ENCODE measurements around the gene TEAD1. TPM values are rescaled to one million over a fixed set of nuclear protein-coding genes. Genes with fewer than 3 reads are reported as not detected.
A peak's percentile ranks its signal among the peaks of the same experiment; 100 is the strongest.

The TEAD1 gene
- total and polyA plus RNA-seq, 9 of the 15 experiments (the other 6 are each of a cell fraction or from before 2014, with no cell fraction given) = 1.7 to 17.7 (median 10.8) TPM

DNA sequence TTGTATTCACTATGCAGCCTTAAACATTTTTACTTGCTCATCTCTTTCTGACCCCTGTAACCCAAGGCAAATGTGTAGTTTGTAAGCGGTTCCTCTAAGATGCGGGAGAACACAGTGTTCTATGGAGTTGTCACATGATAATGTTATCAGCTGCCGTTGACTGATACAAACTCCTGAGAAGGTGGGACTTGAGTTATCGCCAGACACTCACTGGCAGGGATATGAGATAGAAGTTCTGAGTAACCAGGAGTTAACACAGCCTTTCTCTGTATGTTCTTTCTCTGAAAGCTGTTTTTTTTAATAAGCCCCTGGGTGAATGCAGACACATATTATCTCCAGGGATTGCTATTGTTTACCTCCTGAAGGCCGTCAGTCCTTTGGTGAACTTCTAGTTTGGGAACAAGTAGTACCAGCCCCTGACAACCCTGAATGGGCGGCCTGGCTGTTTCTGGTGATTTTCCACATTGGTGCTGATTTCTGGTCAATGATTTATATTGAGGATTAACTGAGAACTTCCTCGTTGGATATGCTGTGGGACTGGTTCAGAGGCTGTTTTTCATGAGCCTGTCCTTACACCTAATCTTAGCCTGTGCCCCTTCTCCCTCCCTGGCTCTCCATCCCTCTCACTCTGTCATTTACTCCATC lies 179.6 kb downstream of the TEAD1 start (continued):
- TF ChIP-seq, protein P1, sequence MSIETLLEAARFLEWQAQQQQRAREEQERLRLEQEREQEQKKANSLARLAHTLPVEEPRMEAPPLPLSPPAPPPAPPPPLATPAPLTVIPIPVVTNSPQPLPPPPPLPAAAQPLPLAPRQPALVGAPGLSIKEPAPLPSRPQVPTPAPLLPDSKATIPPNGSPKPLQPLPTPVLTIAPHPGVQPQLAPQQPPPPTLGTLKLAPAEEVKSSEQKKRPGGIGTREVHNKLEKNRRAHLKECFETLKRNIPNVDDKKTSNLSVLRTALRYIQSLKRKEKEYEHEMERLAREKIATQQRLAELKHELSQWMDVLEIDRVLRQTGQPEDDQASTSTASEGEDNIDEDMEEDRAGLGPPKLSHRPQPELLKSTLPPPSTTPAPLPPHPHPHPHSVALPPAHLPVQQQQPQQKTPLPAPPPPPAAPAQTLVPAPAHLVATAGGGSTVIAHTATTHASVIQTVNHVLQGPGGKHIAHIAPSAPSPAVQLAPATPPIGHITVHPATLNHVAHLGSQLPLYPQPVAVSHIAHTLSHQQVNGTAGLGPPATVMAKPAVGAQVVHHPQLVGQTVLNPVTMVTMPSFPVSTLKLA (conservative IDR thresholded peaks at IDR 0.05) = peak; percentile 53 to 54; a peak in 3 of 4 replicates
- TF ChIP-seq, protein P2, sequence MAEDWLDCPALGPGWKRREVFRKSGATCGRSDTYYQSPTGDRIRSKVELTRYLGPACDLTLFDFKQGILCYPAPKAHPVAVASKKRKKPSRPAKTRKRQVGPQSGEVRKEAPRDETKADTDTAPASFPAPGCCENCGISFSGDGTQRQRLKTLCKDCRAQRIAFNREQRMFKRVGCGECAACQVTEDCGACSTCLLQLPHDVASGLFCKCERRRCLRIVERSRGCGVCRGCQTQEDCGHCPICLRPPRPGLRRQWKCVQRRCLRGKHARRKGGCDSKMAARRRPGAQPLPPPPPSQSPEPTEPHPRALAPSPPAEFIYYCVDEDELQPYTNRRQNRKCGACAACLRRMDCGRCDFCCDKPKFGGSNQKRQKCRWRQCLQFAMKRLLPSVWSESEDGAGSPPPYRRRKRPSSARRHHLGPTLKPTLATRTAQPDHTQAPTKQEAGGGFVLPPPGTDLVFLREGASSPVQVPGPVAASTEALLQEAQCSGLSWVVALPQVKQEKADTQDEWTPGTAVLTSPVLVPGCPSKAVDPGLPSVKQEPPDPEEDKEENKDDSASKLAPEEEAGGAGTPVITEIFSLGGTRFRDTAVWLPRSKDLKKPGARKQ (CRISPR knock-in tag; IDR thresholded peaks at IDR 0.05) = no peak
- TF ChIP-seq, protein P3, sequence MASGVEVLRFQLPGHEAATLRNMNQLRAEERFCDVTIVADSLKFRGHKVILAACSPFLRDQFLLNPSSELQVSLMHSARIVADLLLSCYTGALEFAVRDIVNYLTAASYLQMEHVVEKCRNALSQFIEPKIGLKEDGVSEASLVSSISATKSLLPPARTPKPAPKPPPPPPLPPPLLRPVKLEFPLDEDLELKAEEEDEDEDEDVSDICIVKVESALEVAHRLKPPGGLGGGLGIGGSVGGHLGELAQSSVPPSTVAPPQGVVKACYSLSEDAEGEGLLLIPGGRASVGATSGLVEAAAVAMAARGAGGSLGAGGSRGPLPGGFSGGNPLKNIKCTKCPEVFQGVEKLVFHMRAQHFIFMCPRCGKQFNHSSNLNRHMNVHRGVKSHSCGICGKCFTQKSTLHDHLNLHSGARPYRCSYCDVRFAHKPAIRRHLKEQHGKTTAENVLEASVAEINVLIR (CRISPR knock-in tag; IDR thresholded peaks at IDR 0.05) = no peak
- no peak for TF ChIP-seq RBM17 (IDR thresholded peaks at IDR 0.05; ENCODE audit: borderline replicate concordance, low read depth, low read length)
- no peak for TF ChIP-seq RBM22 (IDR thresholded peaks at IDR 0.05; ENCODE audit: low read depth, low read length, poor library complexity, severe bottlenecking)
- TF ChIP-seq, protein P4, sequence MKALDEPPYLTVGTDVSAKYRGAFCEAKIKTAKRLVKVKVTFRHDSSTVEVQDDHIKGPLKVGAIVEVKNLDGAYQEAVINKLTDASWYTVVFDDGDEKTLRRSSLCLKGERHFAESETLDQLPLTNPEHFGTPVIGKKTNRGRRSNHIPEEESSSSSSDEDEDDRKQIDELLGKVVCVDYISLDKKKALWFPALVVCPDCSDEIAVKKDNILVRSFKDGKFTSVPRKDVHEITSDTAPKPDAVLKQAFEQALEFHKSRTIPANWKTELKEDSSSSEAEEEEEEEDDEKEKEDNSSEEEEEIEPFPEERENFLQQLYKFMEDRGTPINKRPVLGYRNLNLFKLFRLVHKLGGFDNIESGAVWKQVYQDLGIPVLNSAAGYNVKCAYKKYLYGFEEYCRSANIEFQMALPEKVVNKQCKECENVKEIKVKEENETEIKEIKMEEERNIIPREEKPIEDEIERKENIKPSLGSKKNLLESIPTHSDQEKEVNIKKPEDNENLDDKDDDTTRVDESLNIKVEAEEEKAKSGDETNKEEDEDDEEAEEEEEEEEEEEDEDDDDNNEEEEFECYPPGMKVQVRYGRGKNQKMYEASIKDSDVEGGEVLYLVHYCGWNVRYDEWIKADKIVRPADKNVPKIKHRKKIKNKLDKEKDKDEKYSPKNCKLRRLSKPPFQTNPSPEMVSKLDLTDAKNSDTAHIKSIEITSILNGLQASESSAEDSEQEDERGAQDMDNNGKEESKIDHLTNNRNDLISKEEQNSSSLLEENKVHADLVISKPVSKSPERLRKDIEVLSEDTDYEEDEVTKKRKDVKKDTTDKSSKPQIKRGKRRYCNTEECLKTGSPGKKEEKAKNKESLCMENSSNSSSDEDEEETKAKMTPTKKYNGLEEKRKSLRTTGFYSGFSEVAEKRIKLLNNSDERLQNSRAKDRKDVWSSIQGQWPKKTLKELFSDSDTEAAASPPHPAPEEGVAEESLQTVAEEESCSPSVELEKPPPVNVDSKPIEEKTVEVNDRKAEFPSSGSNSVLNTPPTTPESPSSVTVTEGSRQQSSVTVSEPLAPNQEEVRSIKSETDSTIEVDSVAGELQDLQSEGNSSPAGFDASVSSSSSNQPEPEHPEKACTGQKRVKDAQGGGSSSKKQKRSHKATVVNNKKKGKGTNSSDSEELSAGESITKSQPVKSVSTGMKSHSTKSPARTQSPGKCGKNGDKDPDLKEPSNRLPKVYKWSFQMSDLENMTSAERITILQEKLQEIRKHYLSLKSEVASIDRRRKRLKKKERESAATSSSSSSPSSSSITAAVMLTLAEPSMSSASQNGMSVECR (CRISPR knock-in tag; IDR thresholded peaks at IDR 0.05) = no peak
- no peak for TF ChIP-seq RFX1 (IDR thresholded peaks at IDR 0.05)
- TF ChIP-seq JUN (IDR thresholded peaks at IDR 0.05; ENCODE audit: borderline replicate concordance, low read depth, low read length) = 0 out of 2 replicates have a peak, but pooled peaks have one; percentile 8
- TF ChIP-seq JUN (CRISPR knock-in tag; IDR thresholded peaks at IDR 0.05; ENCODE audit: borderline replicate concordance) = no peak
- TF ChIP-seq XRCC4 (IDR thresholded peaks at IDR 0.05; ENCODE audit: extremely low read depth, insufficient read depth, insufficient read length) = no peak
- TF ChIP-seq, protein P5, sequence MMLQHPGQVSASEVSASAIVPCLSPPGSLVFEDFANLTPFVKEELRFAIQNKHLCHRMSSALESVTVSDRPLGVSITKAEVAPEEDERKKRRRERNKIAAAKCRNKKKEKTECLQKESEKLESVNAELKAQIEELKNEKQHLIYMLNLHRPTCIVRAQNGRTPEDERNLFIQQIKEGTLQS (IDR thresholded peaks at IDR 0.05) = 0 out of 2 replicates have a peak, but pooled peaks have one; percentile 14
- TF ChIP-seq, protein P5 (CRISPR knock-in tag; conservative IDR thresholded peaks at IDR 0.05) = no peak
- TF ChIP-seq SMARCA5 (IDR thresholded peaks at IDR 0.05) = no peak
- TF ChIP-seq, protein P6, sequence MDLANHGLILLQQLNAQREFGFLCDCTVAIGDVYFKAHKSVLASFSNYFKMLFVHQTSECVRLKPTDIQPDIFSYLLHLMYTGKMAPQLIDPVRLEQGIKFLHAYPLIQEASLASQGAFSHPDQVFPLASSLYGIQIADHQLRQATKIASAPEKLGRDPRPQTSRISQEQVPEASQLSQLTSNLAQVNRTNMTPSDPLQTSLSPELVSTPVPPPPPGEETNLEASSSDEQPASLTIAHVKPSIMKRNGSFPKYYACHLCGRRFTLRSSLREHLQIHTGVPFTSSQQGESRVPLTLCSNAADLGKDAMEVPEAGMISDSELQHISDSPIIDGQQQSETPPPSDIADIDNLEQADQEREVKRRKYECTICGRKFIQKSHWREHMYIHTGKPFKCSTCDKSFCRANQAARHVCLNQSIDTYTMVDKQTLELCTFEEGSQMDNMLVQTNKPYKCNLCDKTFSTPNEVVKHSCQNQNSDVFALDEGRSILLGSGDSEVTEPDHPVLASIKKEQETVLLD (IDR thresholded peaks at IDR 0.05) = peak; percentile 58; the same call in 1 of the 2 replicates
